Chondrocyte (in vitro differentiated cells): ENCODE data around the gene IER5. TPM values are rescaled to one million over a fixed set of nuclear protein-coding genes. Genes with fewer than 3 reads are reported as not detected.

ENCODE experiments used
- DNase-seq: peaks from one replicate; pipeline ENCODE4 v3.0.0; 2021; ENCODE audit warnings: mixed read lengths, low spot score
- H3K27ac Mint-ChIP-seq: one replicate; pipeline ENCODE4 v1.8.0; 2021; ENCODE audit warnings: mild to moderate bottlenecking, moderate library complexity, mixed read lengths; ENCODE audit not compliant: unreplicated experiment
- H3K27me3 Mint-ChIP-seq: 2 replicates; pipeline ENCODE4 v1.8.0; 2021; ENCODE audit warnings: low read depth, mixed read lengths
- H3K36me3 Mint-ChIP-seq: 2 replicates; pipeline ENCODE4 v1.8.0; 2021; ENCODE audit warnings: low read depth, mixed read lengths
- H3K4me1 Mint-ChIP-seq: 2 replicates; pipeline ENCODE4 v1.8.0; 2021; ENCODE audit warnings: low read depth, mild to moderate bottlenecking, mixed read lengths
- H3K4me3 Mint-ChIP-seq: one replicate; pipeline ENCODE4 v1.8.0; 2021; ENCODE audit warnings: mild to moderate bottlenecking, moderate library complexity, mixed read lengths; ENCODE audit not compliant: unreplicated experiment
- H3K9me3 Mint-ChIP-seq: 2 replicates; pipeline ENCODE4 v1.8.0; 2021; ENCODE audit warnings: low read depth, mixed read lengths
- CTCF ChIP-seq: fragments of 200-600 bp; sonication (generic); IDR thresholded peaks from 2 replicates; pipeline ENCODE4 v1.5.0; 2021; ENCODE audit warnings: antibody characterized with exemption, mild to moderate bottlenecking, moderate library complexity
- total RNA-seq: library from RNA; stranded (reverse); gene quantifications from 3 replicates; pipeline ENCODE4 v1.2.1, GENCODE V29; 2021

IER5 gene
- total RNA-seq, 1 donor from 2014 or later, result 15.6 TPM

- Mint-ChIP-seq H3K4me3 (no peak overlapping the region), H3K9me3 (no peaks in the 10 kb centered on the region), H3K27ac (peak overlapping the region; percentile 100), H3K36me3 (no peaks in the 10 kb centered on the region), H3K27me3 (no peaks in the 10 kb centered on the region), H3K4me1 (peaks cover 55% of the 10 kb centered on the region)
- DNase-seq, result no peak
- TF ChIP-seq CTCF, result no peak
These were observed 48.2 kb downstream of the IER5 start for GRCh38 chr1:181136738-181137122.

GRCh38 chr1:181137217-181137743, 48.8 kb downstream of the IER5 start:
- no peaks in the 10 kb centered on the region for H3K27me3 Mint-ChIP-seq
- no peak overlapping the region for H3K4me3 Mint-ChIP-seq
- no peaks in the 10 kb centered on the region for H3K36me3 Mint-ChIP-seq
- H3K27ac Mint-ChIP-seq, result no peak overlapping the region
- no peaks in the 10 kb centered on the region for H3K9me3 Mint-ChIP-seq
- peaks cover 60% of the 10 kb centered on the region for H3K4me1 Mint-ChIP-seq
- no peak for TF ChIP-seq CTCF
- no peak for DNase-seq

GRCh38 chr1:181139631-181140061, 51.1 kb downstream of the IER5 start:
- H3K4me1 Mint-ChIP-seq, result peaks cover 55% of the 10 kb centered on the region
- no peak for TF ChIP-seq CTCF
- no peaks in the 10 kb centered on the region for H3K9me3 Mint-ChIP-seq
- peaks cover 3% of the 10 kb centered on the region for H3K27me3 Mint-ChIP-seq
- H3K4me3 Mint-ChIP-seq, result no peak overlapping the region
- no peak overlapping the region for H3K27ac Mint-ChIP-seq
- no peaks in the 10 kb centered on the region for H3K36me3 Mint-ChIP-seq
- DNase-seq, result no peak

- H3K27ac Mint-ChIP-seq, result peak overlapping the region; percentile 29
- H3K4me1 Mint-ChIP-seq, result peaks cover 47% of the 10 kb centered on the region
- no peaks in the 10 kb centered on the region for H3K9me3 Mint-ChIP-seq
- H3K36me3 Mint-ChIP-seq, result no peaks in the 10 kb centered on the region
- no peak for DNase-seq
- H3K27me3 Mint-ChIP-seq, result peaks cover 3% of the 10 kb centered on the region
- H3K4me3 Mint-ChIP-seq, result no peak overlapping the region
- no peak for TF ChIP-seq CTCF
These were observed 51.9 kb downstream of the IER5 start for GRCh38 chr1:181140398-181140797.

GRCh38 chr1:181140891-181141290, 52.4 kb downstream of the IER5 start:
- Mint-ChIP-seq H3K9me3 (no peaks in the 10 kb centered on the region), H3K27ac (no peak overlapping the region), H3K4me3 (no peak overlapping the region), H3K4me1 (peaks cover 42% of the 10 kb centered on the region), H3K36me3 (no peaks in the 10 kb centered on the region), H3K27me3 (peaks cover 3% of the 10 kb centered on the region)
- no peak for TF ChIP-seq CTCF
- DNase-seq, result no peak
